Cortex of kidney (tissue), 1 donor: ENCODE measurements around the gene METTL21A.
"Not testable (repeated sequence)": the region's sequence is repeated elsewhere in the genome, so short reads cannot be mapped to it uniquely, and the experiment has no call there.

ENCODE experiments used
- DNase-seq: peaks from one replicate; lab custom pipeline; 2025; lab: John Stamatoyannopoulos, UW

METTL21A gene

DNA sequence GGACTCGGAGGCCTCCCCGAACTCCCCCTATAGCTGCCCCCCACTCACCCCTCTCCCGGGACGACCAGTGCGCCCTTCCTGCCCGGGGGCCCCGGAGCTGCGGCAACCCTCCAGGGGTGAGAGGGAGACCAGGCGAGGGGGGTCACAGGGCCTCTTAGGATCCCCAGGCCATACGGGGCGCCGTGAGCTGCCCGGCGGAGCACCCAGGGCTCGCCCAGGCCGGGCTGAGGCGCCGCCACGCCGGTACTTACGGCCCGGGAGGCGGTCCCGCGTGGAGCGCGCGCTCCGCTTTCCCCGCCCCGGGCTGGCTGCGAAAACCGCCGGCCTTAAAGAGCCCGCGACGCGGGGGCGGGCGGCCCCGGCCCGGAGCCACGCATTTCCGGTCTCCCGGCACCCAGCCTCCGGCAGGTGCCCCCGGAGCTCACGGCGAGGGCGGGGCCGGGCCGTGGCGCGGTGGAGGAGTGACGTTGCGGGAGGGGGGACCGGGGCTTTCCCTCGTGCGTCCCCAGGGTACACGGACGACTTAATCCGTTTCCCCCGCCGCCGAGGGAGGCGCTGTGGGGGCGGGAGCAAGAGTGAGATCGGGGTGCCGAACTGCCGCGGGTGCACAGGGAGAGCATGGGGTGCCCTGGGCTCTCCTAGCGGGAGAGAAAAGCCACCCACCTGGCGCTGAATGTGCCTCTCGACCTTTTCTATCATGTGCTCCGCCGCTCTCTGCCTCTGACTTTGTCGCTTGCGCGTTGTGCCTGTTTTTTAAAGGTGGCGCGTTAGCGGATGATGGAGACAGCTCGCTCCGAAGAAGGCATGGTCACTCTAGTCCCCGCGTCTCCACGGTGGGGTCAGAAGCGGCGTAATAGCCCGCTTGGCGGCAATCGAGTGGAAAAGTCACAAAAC, at the start of gene METTL21A:
TSS of gene METTL21A (minus strand) at position 381 of the 894 bp plus-strand sequence. CDS start 1,019 bp downstream, outside the sequence.
- DNase-seq = peak; percentile 45

DNA sequence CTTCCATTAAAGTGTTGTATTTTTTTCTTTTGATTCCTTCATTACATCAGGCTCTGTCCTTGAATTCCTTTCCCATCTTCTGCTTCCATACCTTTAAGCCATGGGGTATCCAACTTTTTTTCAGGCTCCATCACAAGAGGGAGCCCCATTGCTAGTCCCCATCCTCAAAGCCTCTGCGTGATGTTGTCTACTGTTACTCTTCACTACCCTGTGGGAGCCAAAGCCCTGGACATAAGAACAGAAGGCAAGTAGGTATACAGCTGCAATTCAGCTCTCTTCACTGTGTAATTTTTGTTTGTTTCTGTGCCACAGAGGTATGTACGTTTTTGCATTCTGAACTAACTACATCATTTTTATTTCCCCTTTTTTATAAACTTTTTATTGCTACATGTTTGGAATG, 49.6 kb upstream of the METTL21A start:
- no peak for DNase-seq

DNA sequence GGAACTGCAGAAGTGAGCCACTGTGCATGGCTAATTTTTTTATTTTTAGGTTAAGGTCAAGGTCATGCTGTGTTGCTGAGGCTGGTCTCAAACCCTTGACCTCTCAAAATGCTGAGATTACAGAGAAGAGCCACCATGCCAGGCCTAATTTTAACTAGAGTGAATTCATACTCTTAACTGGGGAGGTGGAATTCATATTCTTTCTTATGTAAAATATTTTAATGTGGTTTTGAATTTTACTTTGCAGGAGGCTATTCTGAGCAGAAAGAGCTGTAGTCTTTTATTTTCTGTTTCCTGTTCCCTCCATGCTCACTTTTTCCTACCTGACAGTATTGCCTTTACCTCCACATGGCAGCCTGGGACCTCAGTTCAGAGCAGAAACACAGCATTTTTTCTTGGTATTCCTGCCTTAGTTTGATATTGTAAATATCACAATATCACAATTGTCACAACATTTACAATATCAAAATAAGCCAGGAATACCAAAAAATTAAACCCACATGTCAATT, 49.1 kb upstream of the METTL21A start:
- no peak for DNase-seq

DNA sequence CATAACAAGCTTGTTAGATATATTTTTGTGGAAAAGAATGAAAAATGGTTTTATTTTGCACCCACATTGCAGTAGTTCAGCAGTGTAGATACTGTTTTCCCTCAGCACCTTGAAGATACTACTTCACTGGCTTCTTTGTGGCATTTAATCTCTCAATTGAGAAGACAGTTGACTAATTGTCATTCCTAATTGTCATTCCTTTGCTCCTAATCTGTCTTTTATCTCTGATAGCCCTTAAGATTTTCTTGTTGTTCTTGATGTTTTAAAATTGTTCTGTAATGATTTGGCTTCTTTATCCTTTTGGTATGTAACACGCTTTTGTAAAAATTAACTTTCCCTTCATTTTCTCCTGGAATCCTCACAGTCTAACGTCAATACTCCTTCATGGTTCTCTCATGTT, 48.2 kb upstream of the METTL21A start:
- DNase-seq = no peak

DNA sequence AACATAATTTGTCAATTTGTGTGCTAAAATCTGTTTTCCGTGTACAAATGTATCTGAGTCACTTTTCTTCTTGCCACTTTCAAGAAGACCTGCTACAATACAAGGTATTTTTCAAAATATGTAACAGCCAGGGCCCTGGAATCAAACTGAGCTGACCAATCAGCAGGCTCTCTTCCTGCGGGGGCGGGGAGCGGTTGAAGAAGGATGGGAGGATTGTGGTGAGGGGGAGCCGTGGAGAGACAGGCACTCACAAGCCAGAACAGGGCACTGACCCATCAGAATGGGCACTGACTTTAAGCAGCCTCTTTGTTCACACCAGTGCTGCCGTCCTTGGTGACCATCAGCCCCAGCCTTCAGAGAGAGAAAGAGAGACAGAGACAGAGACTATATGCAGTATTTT, 45.7 kb upstream of the METTL21A start:
- no peak for DNase-seq

DNA sequence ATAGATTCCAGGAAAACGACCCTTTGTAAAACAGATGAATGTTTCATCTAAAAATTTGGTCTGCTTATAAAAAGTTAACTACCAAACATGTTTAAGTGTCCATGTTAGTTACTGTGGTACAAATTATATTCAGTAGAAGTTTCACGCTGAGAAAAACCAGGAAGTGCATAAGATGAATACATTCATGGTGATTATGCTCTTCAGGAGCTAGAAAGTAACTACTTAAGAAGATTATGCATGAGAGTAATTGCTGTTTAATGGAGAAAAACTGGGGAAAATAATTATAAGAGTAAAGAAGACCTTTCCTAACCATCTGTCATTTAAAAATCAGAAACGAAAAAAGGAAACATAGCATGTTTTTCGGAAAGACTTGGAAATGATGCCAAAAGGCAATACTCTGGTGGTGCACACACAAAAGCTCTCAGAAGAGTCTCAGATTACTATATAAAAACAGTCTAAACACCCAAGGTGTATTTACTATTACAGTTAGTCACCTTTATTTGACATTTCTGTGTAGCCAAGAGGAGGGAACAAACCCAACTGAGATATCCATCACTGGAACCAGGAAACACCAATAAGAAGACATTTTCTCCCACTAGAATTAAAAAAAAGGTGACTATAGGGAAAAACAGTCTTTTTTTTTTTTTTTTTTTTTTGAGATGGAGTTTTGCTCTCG, 38.8 kb upstream of the METTL21A start:
- DNase-seq = no peak

DNA sequence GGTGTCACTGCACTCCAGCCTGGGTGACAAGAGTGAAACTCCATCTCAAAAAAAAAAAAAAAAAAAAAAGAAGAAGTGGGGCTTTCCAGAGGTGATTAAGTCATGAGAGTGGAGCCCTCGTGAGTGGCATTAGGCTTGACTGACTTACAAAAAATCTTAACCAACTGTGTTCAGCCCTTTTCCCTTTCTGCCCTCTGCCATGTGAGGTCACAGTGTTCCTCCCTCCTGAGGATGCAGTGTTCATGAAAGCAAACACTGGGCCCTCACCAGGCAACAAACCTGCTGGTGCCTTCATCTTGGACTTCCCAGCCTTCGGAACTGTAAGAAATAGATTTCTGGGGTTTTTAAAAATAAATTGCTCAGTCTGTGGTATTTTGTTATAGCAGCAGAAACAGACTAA, 37.0 kb upstream of the METTL21A start:
- no peak for DNase-seq

DNA sequence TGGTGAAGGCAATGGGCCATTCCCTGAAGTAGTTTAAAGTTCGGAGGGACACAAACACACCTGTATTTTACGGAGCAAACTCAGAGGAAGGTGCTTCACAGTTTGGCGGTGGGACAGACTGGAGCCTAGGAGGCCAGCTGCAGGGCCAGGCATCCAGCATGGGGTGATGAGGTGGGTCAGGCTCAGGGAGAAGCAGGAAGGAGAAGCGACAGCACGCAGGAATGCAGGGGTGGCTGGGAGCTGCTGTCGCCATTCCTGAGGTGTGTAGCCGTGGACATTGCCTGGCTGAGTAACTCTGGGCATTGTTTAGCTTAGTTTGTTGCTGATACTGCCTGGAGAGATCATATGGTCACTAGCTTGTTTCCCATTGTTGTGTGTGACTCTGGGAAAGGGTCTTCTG, 35.8 kb upstream of the METTL21A start:
- DNase-seq = no peak

DNA sequence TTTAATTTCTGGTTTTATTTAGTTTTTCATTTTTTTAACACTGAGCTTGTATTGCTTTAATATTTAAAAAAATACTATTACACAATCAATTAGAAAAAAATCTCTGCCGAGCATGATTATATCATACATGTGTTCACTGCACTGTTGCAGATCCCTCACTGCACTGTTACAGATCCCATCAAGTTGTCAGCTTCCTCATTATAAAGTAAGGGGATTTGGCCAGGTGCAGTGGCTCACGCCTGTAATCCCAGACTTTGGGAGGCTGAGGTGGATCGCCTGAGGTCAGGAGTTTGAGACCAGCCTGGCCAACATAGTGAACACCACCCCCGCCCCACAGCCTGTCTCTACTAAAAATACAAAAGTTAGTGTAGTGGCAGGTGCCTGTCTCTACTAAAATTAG, 33.0 kb upstream of the METTL21A start:
- DNase-seq = no peak

DNA sequence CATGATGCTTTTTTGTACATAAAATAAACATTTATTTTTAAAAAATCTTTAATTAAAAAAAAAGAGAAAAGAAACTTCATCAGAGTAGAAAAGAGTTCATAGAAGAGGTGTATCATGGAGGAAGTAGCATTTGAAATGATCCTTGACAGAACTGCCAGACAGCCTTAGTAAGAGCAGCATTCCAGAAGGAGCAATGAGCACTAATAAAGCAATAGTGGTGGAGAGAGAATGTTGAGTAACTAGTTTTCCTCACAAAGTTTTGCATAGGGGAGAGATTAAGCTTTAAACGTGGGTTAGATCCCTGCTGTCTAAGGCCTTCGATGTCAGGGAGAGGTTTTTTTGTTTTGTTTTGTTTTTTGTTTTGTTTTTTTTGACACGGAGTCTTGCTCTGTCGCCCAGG, 29.8 kb upstream of the METTL21A start:
- no peak for DNase-seq

DNA sequence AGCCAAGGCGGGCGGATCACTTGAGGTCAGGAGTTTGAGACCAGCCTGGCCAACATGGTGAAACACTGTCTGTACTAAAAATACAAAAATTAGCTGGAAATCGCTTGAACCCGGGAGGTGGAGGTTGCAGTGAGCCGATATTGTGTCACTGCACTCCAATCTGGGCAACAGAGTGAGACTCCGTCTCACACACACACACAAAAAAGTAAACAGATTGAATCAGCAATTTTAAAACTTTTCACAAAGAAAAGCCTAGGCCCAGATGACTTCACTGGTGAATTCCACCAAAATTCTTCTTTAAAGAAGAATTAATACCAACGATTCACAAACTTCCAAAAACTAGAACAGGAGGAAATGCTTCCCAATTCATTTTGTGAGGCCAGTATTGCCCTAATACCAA, 21.4 kb upstream of the METTL21A start:
- DNase-seq = not testable (repeated sequence)

DNA sequence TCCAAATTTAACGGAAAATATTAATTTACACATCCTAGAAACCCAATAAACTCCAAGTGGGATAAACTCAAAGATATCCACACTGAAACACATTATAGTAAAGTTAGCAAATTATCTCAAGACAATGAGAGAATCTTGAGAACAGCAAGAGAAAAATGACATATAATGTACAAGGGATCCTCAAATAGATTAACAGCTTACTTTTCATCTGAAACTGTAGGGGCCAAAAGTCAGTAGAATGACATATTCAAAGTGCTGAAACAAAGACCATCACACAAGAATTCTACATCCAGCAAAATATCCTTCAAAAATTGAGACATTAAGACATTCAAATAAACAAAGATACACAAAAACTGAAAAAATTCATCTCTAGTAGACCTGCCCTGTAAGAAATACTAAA, 18.7 kb upstream of the METTL21A start:
- no peak for DNase-seq

DNA sequence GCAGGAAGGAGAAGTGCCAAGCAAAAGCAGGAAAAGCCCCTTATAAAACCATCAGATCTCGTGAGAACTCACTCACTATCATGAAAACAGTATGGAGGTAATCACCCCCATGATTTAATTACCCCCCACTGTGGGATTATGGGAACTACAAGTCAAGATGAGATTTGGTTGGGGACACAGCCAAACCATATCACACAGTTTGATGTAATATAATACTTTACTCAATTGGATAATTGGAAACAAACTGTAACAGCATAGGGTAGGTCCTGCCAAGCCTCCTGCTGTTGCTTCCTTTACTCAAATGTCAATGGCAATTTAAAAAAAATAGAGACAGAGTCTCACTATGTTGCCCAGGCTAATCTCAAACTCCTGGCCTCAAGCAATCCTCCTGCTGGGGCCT, 15.5 kb upstream of the METTL21A start:
- DNase-seq = no peak

DNA sequence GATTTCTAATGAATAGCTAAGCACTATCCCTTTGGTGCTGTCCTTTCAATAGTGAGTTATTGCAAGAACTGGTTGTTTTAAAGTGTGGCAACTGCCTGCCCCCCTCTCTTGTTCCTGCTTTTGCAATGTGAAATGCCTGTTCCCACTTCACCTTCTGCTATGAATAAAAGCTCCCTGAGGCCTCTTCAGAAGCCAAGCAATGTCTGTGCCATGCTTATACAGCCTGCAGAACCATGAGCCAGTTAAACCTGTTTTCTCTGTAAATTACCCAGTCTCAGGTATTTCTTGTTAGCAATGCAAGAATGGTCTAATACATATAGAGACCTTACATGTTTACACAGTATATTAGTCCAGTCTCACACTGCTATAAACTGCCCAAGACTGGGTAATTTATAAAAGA, 15.0 kb upstream of the METTL21A start:
- no peak for DNase-seq

DNA sequence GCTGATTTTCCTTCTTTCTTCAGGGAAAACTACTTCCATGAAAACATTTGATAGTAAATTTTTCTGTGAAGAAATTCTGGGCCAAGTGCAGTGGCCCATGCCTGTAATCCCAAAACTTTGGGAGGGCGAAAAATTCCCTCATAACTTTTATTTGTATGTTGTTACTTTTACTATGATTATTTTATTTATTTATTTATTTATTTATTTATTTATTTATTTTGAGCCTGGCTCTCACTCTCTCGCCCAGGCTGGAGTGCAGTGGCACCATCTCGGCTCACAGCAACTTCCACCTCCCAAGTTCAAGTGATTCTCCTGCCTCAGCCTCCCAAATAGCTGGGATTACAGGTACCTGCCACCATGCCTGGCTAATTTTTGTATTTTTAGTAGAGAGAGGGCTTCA, 14.1 kb upstream of the METTL21A start:
- not testable (repeated sequence) for DNase-seq

DNA sequence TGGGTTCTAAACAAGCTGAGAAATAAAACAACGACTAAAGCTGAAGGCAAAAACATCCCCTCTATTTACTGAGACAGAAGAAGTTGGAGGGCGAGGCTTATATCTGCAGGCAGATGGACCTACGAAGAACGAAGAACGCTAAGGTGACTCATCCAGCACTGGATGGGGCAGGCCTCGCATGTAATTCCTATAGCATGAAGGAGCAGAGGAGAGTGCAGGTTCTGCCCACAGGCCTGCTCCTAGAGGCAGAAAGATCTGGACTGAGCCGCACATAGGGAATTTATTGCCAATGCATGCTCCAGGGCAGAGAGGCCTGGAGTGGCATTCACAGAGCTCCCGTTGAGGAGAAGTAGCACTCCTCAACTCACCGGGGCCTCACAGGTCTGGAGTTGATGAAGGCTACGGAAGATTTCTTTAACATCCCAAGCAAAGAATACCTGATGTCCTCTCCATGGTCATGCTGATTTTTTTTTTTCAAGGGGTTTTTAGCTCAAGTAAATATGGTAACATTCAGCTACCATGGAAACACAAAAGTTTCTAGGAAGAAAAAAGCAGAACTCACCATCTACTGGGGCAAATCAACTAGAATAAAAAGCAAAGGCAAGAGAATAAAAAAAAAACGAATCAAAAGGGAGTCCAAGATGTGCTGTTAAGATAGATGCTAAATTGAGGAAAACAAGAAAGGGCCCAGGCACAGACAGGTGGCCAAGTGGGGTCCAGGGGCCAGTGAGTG, 10.4 kb upstream of the METTL21A start:
- no peak for DNase-seq

DNA sequence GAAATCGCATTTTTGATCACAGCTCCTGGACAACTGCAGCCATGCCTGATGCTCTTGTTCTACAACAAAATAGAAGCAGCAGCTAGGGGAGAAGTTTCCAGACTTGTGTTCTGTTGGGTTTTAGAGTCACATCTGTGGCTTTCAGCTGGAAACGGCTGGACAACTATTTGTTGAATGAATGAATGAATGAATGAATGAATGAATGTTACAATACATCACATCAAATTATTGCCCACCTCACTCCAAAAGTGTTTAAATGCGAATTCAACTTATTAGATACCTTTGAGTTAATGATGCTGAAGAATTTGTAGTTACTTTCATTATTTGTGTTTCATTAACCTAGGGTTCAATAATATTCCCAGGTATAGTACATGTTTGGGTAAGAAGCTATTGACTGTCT, 8.5 kb upstream of the METTL21A start:
- no peak for DNase-seq

DNA sequence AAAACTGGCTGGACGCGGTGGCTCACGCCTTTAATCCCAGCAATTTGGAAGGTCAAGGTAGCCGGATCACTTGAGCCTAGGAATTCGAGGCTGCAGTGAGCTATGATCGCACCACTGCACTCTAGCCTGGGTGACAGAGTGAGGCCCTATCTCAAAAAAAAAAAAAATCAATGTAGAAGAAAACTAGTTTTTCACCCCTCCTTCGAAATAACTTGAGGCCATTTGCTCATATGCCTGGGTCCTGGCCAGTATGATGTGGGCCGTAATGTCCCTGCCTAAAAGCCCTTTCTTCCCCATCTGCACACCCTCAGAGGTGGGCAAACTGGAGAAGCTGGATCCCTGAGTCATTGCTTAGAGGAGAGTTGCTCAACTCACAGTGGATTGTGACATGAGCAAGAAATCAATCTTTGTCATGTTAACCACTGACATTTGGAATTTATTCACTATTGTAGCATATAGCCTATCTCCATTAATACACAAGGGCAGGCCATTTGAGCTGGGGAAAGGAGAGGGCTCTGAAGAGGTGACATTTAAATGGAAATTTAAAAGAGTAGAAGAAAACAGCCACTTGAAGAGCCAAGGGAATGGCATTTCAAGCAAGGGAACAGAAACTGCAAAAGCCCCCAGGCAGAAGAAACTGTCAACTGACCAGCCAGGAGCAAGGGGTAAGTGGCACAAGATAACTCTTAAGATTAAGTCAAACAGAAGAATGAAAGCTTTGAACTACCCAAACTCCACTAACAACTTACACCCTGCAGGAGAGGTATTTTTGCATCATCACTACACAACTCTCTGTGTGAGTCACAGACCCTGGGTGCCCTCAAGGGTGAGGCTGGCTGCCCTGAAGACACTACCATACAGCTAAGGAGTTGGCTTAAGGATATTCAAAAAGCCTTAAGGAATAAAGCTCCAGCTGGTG, 7.6 kb upstream of the METTL21A start:
- DNase-seq = no peak

DNA sequence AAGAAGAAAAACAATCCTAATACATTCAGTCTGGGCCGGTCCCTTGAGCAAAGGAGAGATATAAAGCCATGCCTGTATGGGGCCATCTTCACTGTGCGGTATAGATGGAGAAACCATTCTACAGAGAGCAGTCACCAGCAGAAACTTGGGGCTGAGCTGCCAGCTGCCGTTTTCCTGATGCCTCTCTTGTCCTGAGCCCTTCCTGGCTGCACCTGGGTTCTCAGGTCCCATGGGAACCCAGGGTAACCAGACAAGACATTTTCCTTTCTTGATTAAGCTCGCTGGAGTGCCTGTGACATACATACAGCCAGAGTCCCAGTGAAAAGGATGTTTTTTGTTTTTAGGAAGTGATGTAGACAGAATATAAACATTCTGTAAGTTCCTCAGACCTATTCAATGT, 5.3 kb upstream of the METTL21A start:
- DNase-seq = no peak

DNA sequence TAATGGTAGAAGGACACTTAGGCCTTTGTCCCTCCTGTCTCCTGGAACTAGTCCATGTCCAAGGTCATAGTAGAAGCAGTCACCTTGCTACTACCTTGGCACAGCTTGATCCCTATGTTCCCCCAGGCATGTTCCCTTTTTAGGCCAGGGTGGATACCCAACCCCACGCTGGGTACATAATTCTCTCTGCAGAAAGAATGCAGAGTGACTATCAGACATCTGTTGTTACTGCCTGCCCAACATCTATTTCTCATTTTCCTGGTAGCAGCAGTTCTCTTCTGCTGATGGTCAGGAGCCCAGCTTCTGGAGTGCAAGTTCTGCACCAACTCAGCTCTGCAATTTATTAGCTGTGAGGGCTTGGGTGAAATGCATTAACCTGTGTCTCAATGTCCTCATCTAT, 4.4 kb upstream of the METTL21A start:
- DNase-seq = no peak
